Naive thymus-derived CD4-positive, alpha-beta T cell (primary cell): ENCODE data around the gene TMEM63B. TPM values are rescaled to one million over a fixed set of nuclear protein-coding genes. Genes with fewer than 3 reads are reported as not detected.

Experiments
- ATAC-seq: fragments of 150-1000 bp; cut with Tn5 transposase; 2 replicates; pipeline ENCODE4 v1.10.0; 2021; ENCODE audit warnings: mild to moderate bottlenecking, moderate library complexity
- CTCF ChIA-PET: fragments of 350-600 bp; sonication (Branson Sonifier 250); formaldehyde crosslinking; loops from one replicate; lab custom pipeline; 2021; ENCODE audit warnings: antibody characterized with exemption; lab: Charles Lee
- POLR2A ChIA-PET: fragments of 350-600 bp; sonication (Branson Sonifier 250); formaldehyde crosslinking; loops from one replicate; lab custom pipeline; 2021; ENCODE audit warnings: antibody characterized with exemption, inconsistent platforms; lab: Charles Lee
- DNase-seq, 9 donors: peaks; one replicate each; pipeline versions ENCODE4 v3.0.0 to v3.0.0-alpha.2; 2020 to 2022; ENCODE audit warnings: mixed read lengths in 1 of 9
- H3K27ac ChIP-seq: one replicate; pipeline ENCODE4 v1.7.0; 2013; ENCODE audit warnings: mild to moderate bottlenecking, low read depth, low read length, moderate library complexity
- H3K27me3 ChIP-seq, 2 donors: one replicate each; pipeline ENCODE4 v1.7.0; 2013; ENCODE audit warnings: low read length in 2 of 2, mild to moderate bottlenecking in 2 of 2, moderate library complexity in 2 of 2; ENCODE audit not compliant: control insufficient read depth in 2 of 2, insufficient read depth in 2 of 2
- H3K36me3 ChIP-seq, 3 experiments: 1 replicate in 2 of 3; 2 replicates in 1 of 3; pipeline ENCODE4 v1.7.0; 2013; ENCODE audit warnings: low read length in 3 of 3, mild to moderate bottlenecking in 3 of 3, moderate library complexity in 1 of 3; ENCODE audit not compliant: insufficient read depth in 3 of 3, control insufficient read depth in 2 of 3
- H3K4me1 ChIP-seq, 2 donors: one replicate each; pipeline ENCODE4 v1.7.0; 2013; ENCODE audit warnings: low read length in 2 of 2, mild to moderate bottlenecking in 2 of 2, moderate library complexity in 1 of 2; ENCODE audit not compliant: control insufficient read depth in 2 of 2, insufficient read depth in 2 of 2
- H3K4me3 ChIP-seq: 2 replicates; pipeline ENCODE4 v1.7.0; 2013; ENCODE audit warnings: mild to moderate bottlenecking, low read length
- H3K9me3 ChIP-seq, 3 experiments: 1 replicate in 2 of 3; 2 replicates in 1 of 3; pipeline ENCODE4 v1.7.0; 2013; ENCODE audit warnings: low read length in 3 of 3; ENCODE audit not compliant: control insufficient read depth in 2 of 3
- H3K27ac Mint-ChIP-seq, 9 donors: one replicate each; pipeline ENCODE4 v1.8.0; 2020 to 2022; ENCODE audit warnings: mixed read lengths in 9 of 9, mild to moderate bottlenecking in 8 of 9, moderate library complexity in 5 of 9, inconsistent platforms in 2 of 9
- H3K27me3 Mint-ChIP-seq, 5 donors: one replicate each; pipeline ENCODE4 v1.8.0; 2021 to 2022; ENCODE audit warnings: mixed read lengths in 5 of 5, mild to moderate bottlenecking in 1 of 5
- H3K36me3 Mint-ChIP-seq, 5 donors: one replicate each; pipeline ENCODE4 v1.8.0; 2020 to 2022; ENCODE audit warnings: mixed read lengths in 5 of 5, mild to moderate bottlenecking in 3 of 5, inconsistent platforms in 1 of 5
- H3K4me1 Mint-ChIP-seq, 7 donors: one replicate each; pipeline ENCODE4 v1.8.0; 2020 to 2022; ENCODE audit warnings: mixed read lengths in 7 of 7, mild to moderate bottlenecking in 3 of 7, inconsistent platforms in 1 of 7
- H3K4me3 Mint-ChIP-seq, 10 donors: one replicate each; pipeline ENCODE4 v1.8.0; 2020 to 2022; ENCODE audit warnings: mild to moderate bottlenecking in 10 of 10, mixed read lengths in 10 of 10, moderate library complexity in 6 of 10, inconsistent platforms in 2 of 10
- H3K9me3 Mint-ChIP-seq, 11 donors: one replicate each; pipeline ENCODE4 v1.8.0; 2020 to 2022; ENCODE audit warnings: mixed read lengths in 11 of 11, mild to moderate bottlenecking in 4 of 11, inconsistent platforms in 1 of 11, moderate library complexity in 1 of 11
- intact Hi-C, 2 donors: fragments of 100-400 bp; cut with micrococcal nuclease; formaldehyde crosslinking; loops; one replicate each; pipeline ENCODE4 v1.15.1; 2023
- polyA plus RNA-seq, 2 donors: library from polyadenylated mRNA; unstranded; fragments of 300-500 nt; fragmentation: Illumina TruSeq; gene quantifications; one replicate each; pipeline ENCODE4 v1.2.3, GENCODE V29; 2021
- total RNA-seq, 6 experiments: library from RNA in 5 of 6; stranded (reverse) in 5 of 6; gene quantifications; 1 replicate in 5 of 6; 2 replicates in 1 of 6; pipeline ENCODE4 v1.2.3 and lab custom pipeline; 2021 to 2026

TMEM63B gene
- total and polyA plus RNA-seq, 7 experiments from 2014 or later, result 0.18 to 21.4 (median 16.2) TPM

- Mint-ChIP-seq H3K4me1 (peaks cover 0 to 14% (median 0%) of the 10 kb centered on the region in 7 donors), H3K27me3 (peaks cover 0 to 16% (median 0%) of the 10 kb centered on the region in 5 donors), H3K27ac (no peak overlapping the region), H3K9me3 (no peaks in the 10 kb centered on the region), H3K36me3 (no peaks in the 10 kb centered on the region), H3K4me3 (no peak overlapping the region)
- ChIA-PET POLR2A (no interaction called here), CTCF (interaction anchor here (0.7 to 4.9 kb wide), 3 partner anchors 313 to 854 kb away, joined by 3 to 43 read pairs (median 28); partner anchors contain the start of gene VEGFA)
- Histone ChIP-seq H3K27ac (no peak overlapping the region), H3K4me3 (no peak overlapping the region), H3K27me3 (no peaks in the 10 kb centered on the region), H3K36me3 (no peaks in the 10 kb centered on the region), H3K9me3 (no peaks in the 10 kb centered on the region), H3K4me1 (no peaks in the 10 kb centered on the region)
- intact Hi-C loops, result no loop called here
- no peak for DNase-seq
- ATAC-seq, result no peak
Observed at GRCh38 chr6:44081753-44082152, 45.6 kb upstream of the TMEM63B start.

DNA sequence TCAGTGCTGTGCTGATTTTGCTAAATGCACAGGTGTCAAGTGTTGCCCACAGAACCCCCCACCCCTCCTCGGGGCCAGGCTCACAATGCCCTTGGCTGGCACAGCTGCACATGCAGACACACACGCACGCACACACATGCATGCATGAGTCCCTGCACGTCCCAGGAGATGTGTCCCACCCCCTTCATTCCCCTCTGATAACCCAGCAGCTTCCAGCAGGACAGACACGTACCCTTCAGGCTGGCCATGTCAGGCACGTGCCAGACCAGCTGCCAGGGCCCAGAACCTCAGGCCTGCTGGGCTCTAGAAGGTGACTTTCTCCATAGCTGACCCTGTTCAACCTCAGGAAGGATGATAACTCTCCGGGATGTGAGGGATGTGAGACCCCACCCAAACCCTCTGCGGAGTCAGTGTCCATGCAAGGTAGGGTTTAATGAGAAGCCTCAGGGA lies 44.5 kb upstream of the TMEM63B start:
- H3K27ac Mint-ChIP-seq, result no peak overlapping the region
- no peak overlapping the region for H3K4me3 ChIP-seq
- no peaks in the 10 kb centered on the region for H3K27me3 ChIP-seq
- no peaks in the 10 kb centered on the region for H3K36me3 ChIP-seq
- no peaks in the 10 kb centered on the region for H3K4me1 ChIP-seq
- ChIA-PET POLR2A (no interaction called here), CTCF (interaction anchor here (0.8 kb wide), 1 partner anchor 62 kb away, joined by 3 read pairs; no protein-coding TSS in a partner anchor)
- peaks cover 0 to 10% (median 0%) of the 10 kb centered on the region in 5 donors for H3K27me3 Mint-ChIP-seq
- no peaks in the 10 kb centered on the region for H3K9me3 Mint-ChIP-seq
- H3K9me3 ChIP-seq, result no peaks in the 10 kb centered on the region
- H3K4me1 Mint-ChIP-seq, result peaks cover 0 to 14% (median 0%) of the 10 kb centered on the region in 7 donors
- H3K27ac ChIP-seq, result no peak overlapping the region
- no peak overlapping the region for H3K4me3 Mint-ChIP-seq
- DNase-seq (no peak), ATAC-seq (no peak)
- no peaks in the 10 kb centered on the region for H3K36me3 Mint-ChIP-seq
- intact Hi-C loops, result no loop called here

- POLR2A ChIA-PET, result interaction anchor here (0.6 kb wide), 1 partner anchor 439 kb away, joined by 3 read pairs; no protein-coding TSS in a partner anchor
- H3K4me3 Mint-ChIP-seq, result no peak overlapping the region
- H3K36me3 Mint-ChIP-seq, result peaks cover 0 to 1% (median 0%) of the 10 kb centered on the region in 5 donors
- H3K36me3 ChIP-seq, result no peaks in the 10 kb centered on the region
- intact Hi-C loops, result no loop called here
- DNase-seq (no peak), ATAC-seq (no peak)
- no peak overlapping the region for H3K4me3 ChIP-seq
- no peaks in the 10 kb centered on the region for H3K4me1 ChIP-seq
- no peak overlapping the region for H3K27ac ChIP-seq
- no peak overlapping the region for H3K27ac Mint-ChIP-seq
- peaks cover 0 to 8% (median 0%) of the 10 kb centered on the region in 7 donors for H3K4me1 Mint-ChIP-seq
- CTCF ChIA-PET, result interaction anchor here (0.6 kb wide), 1 partner anchor 291 kb away, joined by 3 read pairs; no protein-coding TSS in a partner anchor
- H3K27me3 Mint-ChIP-seq, result no peaks in the 10 kb centered on the region
- H3K9me3 ChIP-seq, result no peaks in the 10 kb centered on the region
- no peaks in the 10 kb centered on the region for H3K27me3 ChIP-seq
- H3K9me3 Mint-ChIP-seq, result no peaks in the 10 kb centered on the region
Observed at GRCh38 chr6:44084231-44085014, 42.9 kb upstream of the TMEM63B start.

DNA sequence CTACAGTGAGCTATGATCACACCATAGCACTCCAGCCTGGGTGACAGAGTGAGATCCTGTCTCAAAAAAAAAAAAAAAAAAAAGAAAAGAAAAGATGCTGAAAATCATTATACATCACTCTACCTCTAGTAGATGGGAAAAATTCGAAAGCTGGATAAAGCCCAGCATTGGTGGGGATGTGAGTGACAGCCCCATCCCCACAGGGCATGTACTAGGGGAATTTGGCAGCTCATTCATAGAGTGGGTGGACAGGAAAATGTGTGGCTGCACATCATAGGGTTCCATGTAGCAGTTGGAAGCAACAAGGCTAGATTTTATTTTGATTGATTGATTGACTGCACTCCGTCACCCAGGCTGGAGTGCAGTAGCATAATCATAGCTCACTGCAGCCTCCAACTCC lies 42.1 kb upstream of the TMEM63B start:
- DNase-seq (no peak), ATAC-seq (no peak)
- peaks cover 0 to 1% (median 0%) of the 10 kb centered on the region in 11 donors for H3K9me3 Mint-ChIP-seq
- Histone ChIP-seq H3K36me3 (no peaks in the 10 kb centered on the region), H3K27ac (no peak overlapping the region), H3K4me1 (no peaks in the 10 kb centered on the region), H3K9me3 (no peaks in the 10 kb centered on the region), H3K27me3 (no peaks in the 10 kb centered on the region), H3K4me3 (no peak overlapping the region)
- CTCF ChIA-PET, result interaction anchor here (0.6 kb wide), 1 partner anchor 290 kb away, joined by 3 read pairs; no protein-coding TSS in a partner anchor
- H3K4me3 Mint-ChIP-seq, result no peak overlapping the region
- peaks cover 0 to 4% (median 0%) of the 10 kb centered on the region in 7 donors for H3K4me1 Mint-ChIP-seq
- H3K36me3 Mint-ChIP-seq, result peaks cover 0 to 6% (median 0%) of the 10 kb centered on the region in 5 donors
- POLR2A ChIA-PET, result no interaction called here
- H3K27me3 Mint-ChIP-seq, result no peaks in the 10 kb centered on the region
- intact Hi-C loops, result no loop called here
- H3K27ac Mint-ChIP-seq, result no peak overlapping the region

- CTCF ChIA-PET, result interaction anchor here (0.9 kb wide), 1 partner anchor 543 kb away, joined by 3 read pairs; no protein-coding TSS in a partner anchor
- intact Hi-C loops, result no loop called here
Observed at GRCh38 chr6:44086931-44087574, 40.3 kb upstream of the TMEM63B start.

DNA sequence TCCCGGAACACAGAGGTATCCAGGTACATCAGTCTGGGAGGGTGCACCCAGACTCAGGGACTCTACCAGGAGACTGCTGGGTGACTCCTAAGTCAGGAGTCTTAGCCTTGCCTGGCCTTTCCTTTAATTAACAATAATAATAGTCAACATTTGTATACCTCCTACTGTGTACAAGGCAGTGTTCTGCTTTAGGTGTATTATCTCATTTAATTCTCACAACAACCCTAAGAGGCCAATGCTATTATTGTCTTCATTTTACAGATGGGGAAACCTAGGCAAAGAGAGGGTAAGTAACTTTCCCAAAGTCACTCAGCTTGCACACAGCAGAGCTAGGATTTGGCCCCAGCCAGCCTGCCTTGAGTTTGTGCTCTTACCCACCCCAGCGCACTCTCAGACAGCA lies 39.7 kb upstream of the TMEM63B start:
- no peak overlapping the region for H3K4me3 ChIP-seq
- Mint-ChIP-seq H3K4me1 (peaks cover 0 to 3% (median 0%) of the 10 kb centered on the region in 7 donors), H3K27ac (no peak overlapping the region), H3K27me3 (no peaks in the 10 kb centered on the region), H3K4me3 (no peak overlapping the region), H3K9me3 (peaks cover 0 to 1% (median 0%) of the 10 kb centered on the region in 11 donors), H3K36me3 (peaks cover 0 to 6% (median 2%) of the 10 kb centered on the region in 5 donors)
- DNase-seq (no peak), ATAC-seq (no peak)
- H3K36me3 ChIP-seq, result no peaks in the 10 kb centered on the region
- no peaks in the 10 kb centered on the region for H3K27me3 ChIP-seq
- POLR2A ChIA-PET, result no interaction called here
- no peak overlapping the region for H3K27ac ChIP-seq
- H3K4me1 ChIP-seq, result no peaks in the 10 kb centered on the region
- no peaks in the 10 kb centered on the region for H3K9me3 ChIP-seq
- intact Hi-C loops, result no loop called here
- CTCF ChIA-PET, result interaction anchor here (0.9 kb wide), 1 partner anchor 544 kb away, joined by 3 read pairs; no protein-coding TSS in a partner anchor

More at GRCh38 chr6:44086931-44087574, 40.3 kb upstream of the TMEM63B start:
- Mint-ChIP-seq H3K9me3 (peaks cover 0 to 1% (median 0%) of the 10 kb centered on the region in 11 donors), H3K36me3 (peaks cover 0 to 6% (median 0%) of the 10 kb centered on the region in 5 donors), H3K27ac (no peak overlapping the region), H3K4me1 (peaks cover 0 to 3% (median 0%) of the 10 kb centered on the region in 7 donors), H3K27me3 (no peaks in the 10 kb centered on the region), H3K4me3 (no peak overlapping the region)
- H3K36me3 ChIP-seq, result no peaks in the 10 kb centered on the region
- no peak overlapping the region for H3K4me3 ChIP-seq
- ATAC-seq, result no peak
- H3K27me3 ChIP-seq, result no peaks in the 10 kb centered on the region
- H3K9me3 ChIP-seq, result no peaks in the 10 kb centered on the region
- H3K4me1 ChIP-seq, result no peaks in the 10 kb centered on the region
- DNase-seq, result no peak
- POLR2A ChIA-PET, result no interaction called here
- no peak overlapping the region for H3K27ac ChIP-seq
